HFF-Myc (cell line): Measurements from ENCODE around the gene FOXJ3.

Source experiments
- DNase-seq: peaks from one replicate; pipeline ENCODE4 v3.0.0-alpha.2; 2011; ENCODE audit warnings: low read depth; ENCODE audit errors: extremely low read depth
- H3K4me3 ChIP-seq: replicated peaks from 2 replicates; pipeline ENCODE4 v1.5.1; 2011; ENCODE audit warnings: low read depth, mild to moderate bottlenecking, control low read depth, low read length
- TF ChIP-seq, protein P1 (sequence below): IDR thresholded peaks from 2 replicates; pipeline ENCODE4 v1.5.1; 2012; ENCODE audit warnings: mild to moderate bottlenecking, low read depth, low read length, control low read depth; ENCODE audit errors: missing control alignments

FOXJ3 gene

DNA sequence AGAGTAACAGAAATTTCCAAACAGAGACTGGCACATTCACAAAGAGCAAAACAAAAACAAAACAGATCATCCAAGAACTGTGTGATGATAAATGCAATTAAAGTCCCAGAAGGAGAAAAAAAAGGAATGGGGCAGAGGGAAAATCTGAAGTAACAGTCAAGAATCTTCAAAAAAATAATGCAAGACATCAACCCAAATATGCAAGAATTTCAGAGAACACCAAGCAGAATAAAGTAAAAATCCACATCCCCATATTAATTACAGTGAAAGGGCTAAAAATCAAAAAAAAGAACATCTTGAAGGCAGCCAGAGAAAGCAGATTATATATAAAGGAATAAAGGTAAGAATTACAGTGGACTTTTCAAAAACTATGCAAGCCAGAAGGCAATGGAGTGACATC lies 67.1 kb downstream of the FOXJ3 start:
- TF ChIP-seq, protein P1, sequence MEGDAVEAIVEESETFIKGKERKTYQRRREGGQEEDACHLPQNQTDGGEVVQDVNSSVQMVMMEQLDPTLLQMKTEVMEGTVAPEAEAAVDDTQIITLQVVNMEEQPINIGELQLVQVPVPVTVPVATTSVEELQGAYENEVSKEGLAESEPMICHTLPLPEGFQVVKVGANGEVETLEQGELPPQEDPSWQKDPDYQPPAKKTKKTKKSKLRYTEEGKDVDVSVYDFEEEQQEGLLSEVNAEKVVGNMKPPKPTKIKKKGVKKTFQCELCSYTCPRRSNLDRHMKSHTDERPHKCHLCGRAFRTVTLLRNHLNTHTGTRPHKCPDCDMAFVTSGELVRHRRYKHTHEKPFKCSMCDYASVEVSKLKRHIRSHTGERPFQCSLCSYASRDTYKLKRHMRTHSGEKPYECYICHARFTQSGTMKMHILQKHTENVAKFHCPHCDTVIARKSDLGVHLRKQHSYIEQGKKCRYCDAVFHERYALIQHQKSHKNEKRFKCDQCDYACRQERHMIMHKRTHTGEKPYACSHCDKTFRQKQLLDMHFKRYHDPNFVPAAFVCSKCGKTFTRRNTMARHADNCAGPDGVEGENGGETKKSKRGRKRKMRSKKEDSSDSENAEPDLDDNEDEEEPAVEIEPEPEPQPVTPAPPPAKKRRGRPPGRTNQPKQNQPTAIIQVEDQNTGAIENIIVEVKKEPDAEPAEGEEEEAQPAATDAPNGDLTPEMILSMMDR = no peak
- DNase-seq = no peak
- no peak overlapping the region for H3K4me3 ChIP-seq

DNA sequence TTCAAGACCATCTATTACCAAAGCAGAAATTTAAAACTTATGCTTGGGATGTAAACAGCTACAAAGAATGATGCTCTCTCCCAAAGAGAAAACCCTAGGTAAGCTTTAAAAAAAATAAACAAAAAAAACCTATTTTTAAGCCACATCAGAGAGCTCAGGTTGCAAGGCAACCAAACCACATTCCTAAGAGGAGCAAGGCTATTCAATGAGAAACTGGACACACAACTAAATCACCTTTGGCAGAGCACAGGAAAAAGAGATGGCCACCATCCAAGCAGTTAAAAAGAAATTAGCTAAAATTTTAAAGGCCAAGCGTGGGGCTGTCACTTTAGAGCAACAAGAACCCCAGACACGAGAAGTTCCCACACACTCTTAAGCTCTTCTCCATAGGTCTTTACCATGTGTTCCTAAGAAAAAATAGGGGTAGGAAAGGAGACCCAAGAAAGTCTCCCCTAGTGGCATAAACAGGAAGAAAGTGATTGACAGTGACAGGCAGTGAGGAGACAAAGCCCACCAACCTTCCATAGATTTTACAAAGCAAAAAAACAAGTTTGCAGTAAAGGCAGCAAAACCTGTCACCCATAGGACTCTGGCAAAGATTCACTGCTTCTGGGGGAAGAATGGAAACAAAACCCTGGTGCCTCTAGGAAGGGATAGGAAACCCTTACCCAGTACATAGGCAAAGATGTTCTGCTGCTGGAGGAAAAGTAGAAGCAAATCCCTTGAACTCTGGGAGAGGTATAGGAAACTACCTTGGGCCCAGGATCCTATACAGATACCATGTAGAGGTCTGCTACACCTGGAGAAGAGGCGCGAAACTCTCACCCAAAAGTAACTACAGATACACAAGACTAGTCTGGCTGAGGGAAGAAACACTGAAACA lies 68.5 kb downstream of the FOXJ3 start:
- H3K4me3 ChIP-seq = no peak overlapping the region
- TF ChIP-seq, protein P1 = no peak
- DNase-seq = no peak

DNA sequence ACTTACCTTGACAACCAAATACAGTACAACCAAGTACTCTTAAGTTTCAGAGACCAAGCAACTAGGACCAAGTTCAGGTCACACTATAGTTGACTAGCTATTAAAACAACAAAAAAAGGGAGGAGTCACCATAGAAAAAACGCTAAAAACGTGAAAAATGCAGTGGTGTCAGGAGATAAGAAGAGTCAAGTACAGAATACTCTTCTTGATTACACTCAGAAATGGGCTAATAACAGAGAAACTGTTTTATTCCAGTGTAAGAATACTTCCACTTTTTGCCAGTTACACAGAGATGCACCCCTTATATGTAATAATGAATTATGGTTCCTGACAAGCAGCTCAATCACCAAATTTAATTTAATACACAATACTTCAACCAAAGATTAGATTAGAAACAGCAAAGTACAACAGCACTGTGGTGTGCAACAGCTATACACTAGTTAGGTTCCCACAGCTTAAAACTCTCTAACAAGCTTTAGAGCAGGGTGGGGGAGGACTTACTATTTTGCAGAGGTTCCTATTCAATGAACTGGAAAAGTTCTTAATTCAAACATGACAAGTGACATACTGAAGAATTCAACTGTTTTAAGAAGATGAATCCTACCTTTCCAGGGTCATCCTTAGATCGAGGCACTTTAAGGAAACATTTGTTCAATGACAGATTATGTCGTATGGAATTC lies 70.4 kb downstream of the FOXJ3 start:
- no peak overlapping the region for H3K4me3 ChIP-seq
- TF ChIP-seq, protein P1 = no peak
- no peak for DNase-seq

DNA sequence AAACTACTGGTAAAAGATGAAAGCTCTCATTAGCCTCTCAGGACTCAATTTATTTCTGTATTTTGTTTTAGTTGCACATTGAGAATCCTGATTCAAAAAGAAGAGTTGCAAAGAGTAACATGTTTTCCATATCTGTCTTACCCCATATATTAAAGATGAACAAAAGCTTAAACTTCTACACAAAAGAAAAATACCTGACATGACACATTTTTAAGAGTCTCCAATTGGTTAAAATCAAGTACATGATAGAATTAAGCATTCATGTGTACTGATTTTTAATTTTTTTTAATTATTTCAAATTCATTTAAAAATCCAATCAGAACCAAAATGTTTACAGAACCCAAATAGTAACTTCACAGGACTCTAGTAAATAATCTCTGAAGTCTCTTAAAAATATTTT lies 72.0 kb downstream of the FOXJ3 start:
- no peak for DNase-seq
- H3K4me3 ChIP-seq = no peak overlapping the region
- TF ChIP-seq, protein P1 = no peak

DNA sequence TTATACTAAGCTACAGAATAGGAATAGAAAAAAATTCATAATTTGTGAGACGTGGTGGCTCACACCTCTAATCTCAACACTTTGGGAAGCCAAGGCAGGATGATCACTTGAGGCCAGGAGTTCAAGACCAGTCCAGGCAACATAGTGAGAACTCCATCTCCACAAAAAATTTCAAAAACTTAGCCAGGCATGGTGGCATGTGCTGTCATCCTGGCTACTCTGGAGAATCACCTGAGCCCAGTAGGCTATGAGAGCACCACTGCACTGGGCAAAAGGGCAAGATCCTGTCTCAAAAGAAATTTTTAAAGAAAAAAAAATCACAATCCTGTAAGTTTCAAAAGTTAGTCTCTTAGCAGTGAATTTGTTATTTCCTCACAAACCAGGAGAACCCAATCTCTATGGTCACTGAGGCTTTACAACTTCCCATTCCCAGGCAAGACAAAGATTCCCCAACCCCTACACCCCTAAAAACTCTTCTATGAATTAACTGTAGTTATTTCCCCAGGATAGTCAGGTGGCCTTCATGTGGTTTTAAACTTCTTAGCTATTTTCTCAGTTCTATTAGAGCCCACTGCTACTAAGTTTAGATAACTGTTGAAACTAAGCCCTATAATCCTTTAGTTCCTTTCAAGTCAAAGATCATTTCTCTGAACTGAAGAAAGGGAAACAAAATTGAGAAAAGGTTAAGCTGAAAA lies 74.5 kb downstream of the FOXJ3 start:
- H3K4me3 ChIP-seq = no peak overlapping the region
- TF ChIP-seq, protein P1 = no peak
- no peak for DNase-seq

DNA sequence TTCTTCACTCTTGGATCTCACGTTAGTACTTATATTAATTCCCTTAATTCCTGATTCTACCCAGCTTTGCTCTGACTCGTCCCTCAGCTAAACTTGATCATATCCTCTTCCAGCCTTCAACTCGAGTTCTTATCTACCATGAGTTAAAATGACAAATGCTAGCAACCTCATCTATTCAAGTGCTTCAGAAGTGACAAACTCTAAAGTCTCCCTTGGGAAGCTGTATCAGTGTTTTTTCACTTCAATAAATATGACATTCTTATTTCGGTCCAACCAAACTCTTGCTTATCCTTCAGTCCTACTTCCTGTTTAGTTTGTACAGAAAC lies 75.3 kb downstream of the FOXJ3 start:
- TF ChIP-seq, protein P1 = no peak
- DNase-seq = no peak
- no peak overlapping the region for H3K4me3 ChIP-seq
